ENCODE data around the gene RNU7-1. TPM values are rescaled to one million over a fixed set of nuclear protein-coding genes. Genes with fewer than 3 reads are reported as not detected.
"Not testable (repeated sequence)": the region's sequence is repeated elsewhere in the genome, so short reads cannot be mapped to it uniquely, and the experiment has no call there.

The RNU7-1 gene
- total RNA-seq, 1 donor from 2014 or later: not detected

- H3K9me3 ChIP-seq: no peaks in the 10 kb centered on the region
- no peaks in the 10 kb centered on the region for H3K27me3 ChIP-seq
- no peak overlapping the region for H3K27ac ChIP-seq
- DNase-seq (ENCODE audit: low spot score in 2 of 2): no peak
- peaks cover 0 to 4% of the 10 kb centered on the region in 2 donors for H3K36me3 ChIP-seq
- no peak overlapping the region for H3K4me3 ChIP-seq
- H3K4me1 ChIP-seq: peaks cover 0 to 5% of the 10 kb centered on the region in 2 donors
- TF ChIP-seq CTCF (IDR thresholded peaks at IDR 0.05): no peak
- intact Hi-C loops (cut with DNase I): no loop called here
Measured at GRCh38 chr12:6902448-6902847, 41.2 kb upstream of the RNU7-1 start.

- Histone ChIP-seq H3K4me1 (peaks cover 0 to 5% of the 10 kb centered on the region in 2 donors), H3K4me3 (no peak overlapping the region), H3K9me3 (no peaks in the 10 kb centered on the region), H3K27me3 (no peaks in the 10 kb centered on the region), H3K27ac (peak overlapping the region in 1 of 2 donors; percentile 73), H3K36me3 (peaks cover 0 to 4% of the 10 kb centered on the region in 2 donors)
- intact Hi-C loops (cut with DNase I): loop anchor here (1.0 kb wide), 3 partner anchors 12 to 36 kb away; partner anchors contain the start of genes SPSB2 and TPI1
- no peak for DNase-seq (ENCODE audit: low spot score in 2 of 2)
- TF ChIP-seq CTCF (IDR thresholded peaks at IDR 0.05): no peak
Measured at GRCh38 chr12:6903722-6904121, 39.9 kb upstream of the RNU7-1 start.

GRCh38 chr12:6904280-6905276 lies 39.0 kb upstream of the RNU7-1 start, which contains the start of gene LRRC23:
Gene LRRC23, plus strand, starts transcription at chr12:6904822. Its CDS starts 812 bp downstream, at chr12:6905634.
- H3K9me3 ChIP-seq: no peaks in the 10 kb centered on the region
- peaks cover 0 to 4% of the 10 kb centered on the region in 2 donors for H3K36me3 ChIP-seq
- intact Hi-C loops (cut with DNase I): loop anchor here (1.0 kb wide), 3 partner anchors 13 to 37 kb away; partner anchors contain the start of genes SPSB2 and TPI1
- DNase-seq (ENCODE audit: low spot score in 2 of 2): peak; percentile 89 to 99
- peak within 1 kb of the TSS; percentile 58 to 81 for H3K4me3 ChIP-seq
- H3K27me3 ChIP-seq: no peaks in the 10 kb centered on the region
- H3K4me1 ChIP-seq: peaks cover 0 to 5% of the 10 kb centered on the region in 2 donors
- no peak for TF ChIP-seq CTCF (IDR thresholded peaks at IDR 0.05)
- peak within 1 kb of the TSS; percentile 73 to 82 for H3K27ac ChIP-seq

GRCh38 chr12:6905414-6906040 lies 38.1 kb upstream of the RNU7-1 start:
- intact Hi-C loops (cut with DNase I): no loop called here
- H3K27me3 ChIP-seq: no peaks in the 10 kb centered on the region
- H3K9me3 ChIP-seq: no peaks in the 10 kb centered on the region
- peak overlapping the region; percentile 73 to 82 for H3K27ac ChIP-seq
- TF ChIP-seq CTCF (IDR thresholded peaks at IDR 0.05): no peak
- no peak for DNase-seq (ENCODE audit: low spot score in 2 of 2)
- peaks cover 0 to 4% of the 10 kb centered on the region in 2 donors for H3K36me3 ChIP-seq
- peak overlapping the region; percentile 58 to 81 for H3K4me3 ChIP-seq
- H3K4me1 ChIP-seq: peaks cover 0 to 5% of the 10 kb centered on the region in 2 donors

DNA sequence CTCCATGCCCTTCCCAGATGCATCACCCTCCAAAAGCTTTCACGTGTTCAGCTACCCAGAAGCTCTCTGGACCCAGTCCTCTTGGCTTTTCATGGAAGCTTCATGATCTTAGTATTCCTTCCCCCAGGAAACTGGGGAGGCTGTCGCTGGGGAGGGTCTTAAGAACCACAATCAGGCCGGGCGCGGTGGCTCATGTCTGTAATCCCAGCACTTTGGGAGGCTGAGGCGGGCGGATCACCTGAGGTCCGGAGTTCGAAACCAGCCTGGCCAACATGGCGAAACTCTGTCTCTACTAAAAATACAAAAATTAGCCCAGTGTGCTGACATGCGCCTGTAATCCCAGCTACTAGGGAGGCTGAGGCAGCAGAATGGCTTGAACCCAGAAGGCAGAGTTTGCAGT lies 35.5 kb upstream of the RNU7-1 start:
- H3K27ac ChIP-seq; H3K36me3 ChIP-seq; H3K4me1 ChIP-seq; DNase-seq (ENCODE audit: low spot score in 2 of 2); intact Hi-C loops (cut with DNase I); H3K9me3 ChIP-seq; H3K27me3 ChIP-seq; H3K4me3 ChIP-seq: not testable (repeated sequence)
